ENCODE data around the gene TMEM9B.
A peak's percentile ranks its signal among the peaks of the same experiment; 100 is the strongest.
"Not testable (repeated sequence)": the region's sequence is repeated elsewhere in the genome, so short reads cannot be mapped to it uniquely, and the experiment has no call there.

TMEM9B gene

DNA sequence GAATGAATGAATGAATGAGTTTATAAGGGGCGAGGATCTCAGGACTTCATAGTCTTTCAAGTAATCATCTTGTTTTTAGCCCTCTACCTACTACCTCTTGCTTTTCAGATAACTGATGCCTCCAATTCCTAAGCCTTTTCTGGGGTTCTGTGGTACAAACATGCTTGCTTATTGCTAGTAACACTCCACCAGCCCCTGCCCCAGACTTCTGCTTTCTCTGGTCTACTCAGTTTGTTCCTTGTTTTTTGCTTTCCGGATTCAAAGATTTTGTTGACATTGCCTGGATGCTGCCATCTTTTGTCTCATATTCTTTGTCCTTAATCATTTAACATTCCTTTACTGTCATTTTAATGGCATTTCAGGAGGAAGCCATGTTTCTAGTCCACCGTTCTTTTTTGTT, 8.9 kb upstream of the TMEM9B start:
- FAIRE-seq (no peak), DNase-seq (ENCODE audit: low spot score) (no peak)

DNA sequence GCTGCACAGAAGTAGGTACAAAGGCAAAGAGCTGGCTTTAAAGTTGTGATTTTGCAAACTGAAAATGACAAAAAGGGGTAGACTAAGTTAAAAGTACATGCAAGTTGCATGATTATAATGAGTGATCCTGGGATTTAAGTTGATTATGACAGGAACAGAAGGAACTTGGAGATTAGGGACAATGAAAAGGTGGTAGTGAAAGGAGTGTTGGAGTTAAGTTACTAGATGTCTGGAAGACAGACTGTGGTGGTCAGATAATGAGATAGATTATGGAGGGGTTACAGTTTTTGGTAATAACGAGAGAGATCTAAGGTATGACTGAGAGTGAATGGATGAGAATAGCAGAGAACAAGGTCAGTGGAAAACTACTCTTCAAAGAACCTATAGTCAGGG, 7.7 kb upstream of the TMEM9B start:
- FAIRE-seq (no peak), DNase-seq (ENCODE audit: low spot score) (no peak)

DNA sequence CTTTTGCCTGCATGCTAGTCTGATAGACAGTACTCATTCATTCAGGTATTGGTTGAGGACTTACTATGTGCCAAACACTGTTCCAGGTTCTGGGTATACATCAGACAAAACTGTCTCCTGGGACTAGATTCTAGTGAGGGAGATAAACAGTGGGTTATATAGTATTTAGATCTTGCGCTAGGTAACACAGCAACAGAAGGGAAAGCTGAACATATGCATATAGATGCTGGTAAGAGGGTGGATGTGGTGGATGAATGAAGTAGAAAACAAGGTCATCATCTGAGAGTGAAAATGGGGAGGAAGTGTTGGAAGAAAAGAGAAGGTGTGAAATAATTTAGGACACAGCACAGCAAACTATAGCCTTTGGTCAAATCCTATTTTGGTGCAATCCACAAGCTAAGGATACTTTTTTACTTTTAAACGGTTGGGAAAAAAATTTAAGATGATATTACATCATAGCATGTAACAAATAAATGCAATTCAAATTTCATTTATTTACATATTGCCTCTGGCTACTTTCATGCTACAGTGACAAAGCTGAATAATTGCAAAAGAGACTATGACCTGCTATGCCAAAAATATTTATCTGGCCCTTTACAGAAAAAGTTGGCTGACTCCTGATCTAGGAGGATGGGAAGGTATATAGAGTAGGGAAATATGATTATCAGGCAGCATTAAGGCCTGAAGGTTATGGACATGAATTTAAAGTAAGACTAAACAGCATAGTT, 7.1 kb upstream of the TMEM9B start:
- FAIRE-seq, result no peak
- DNase-seq (ENCODE audit: low spot score), result no peak

DNA sequence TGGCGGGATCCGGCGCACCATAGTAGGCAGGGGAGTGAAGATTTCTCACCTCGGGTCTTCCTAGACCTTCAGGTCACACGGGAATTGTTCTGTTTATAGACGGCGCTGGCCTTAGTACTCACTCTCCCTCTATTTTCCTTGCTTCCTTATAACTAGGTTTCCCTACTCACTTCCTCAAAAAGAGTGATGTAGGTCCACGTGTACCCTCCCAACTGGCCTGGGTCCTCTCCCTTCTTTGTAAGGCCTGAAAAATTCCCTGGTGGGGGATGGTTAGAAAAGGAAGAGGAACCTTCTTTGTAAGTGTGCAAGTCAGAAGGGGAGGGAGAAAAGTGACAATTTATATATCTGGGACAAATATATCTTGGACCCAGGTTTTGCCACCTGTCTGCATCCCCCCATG, 2.9 kb upstream of the TMEM9B start:
- FAIRE-seq (no peak), DNase-seq (ENCODE audit: low spot score) (no peak)

DNA sequence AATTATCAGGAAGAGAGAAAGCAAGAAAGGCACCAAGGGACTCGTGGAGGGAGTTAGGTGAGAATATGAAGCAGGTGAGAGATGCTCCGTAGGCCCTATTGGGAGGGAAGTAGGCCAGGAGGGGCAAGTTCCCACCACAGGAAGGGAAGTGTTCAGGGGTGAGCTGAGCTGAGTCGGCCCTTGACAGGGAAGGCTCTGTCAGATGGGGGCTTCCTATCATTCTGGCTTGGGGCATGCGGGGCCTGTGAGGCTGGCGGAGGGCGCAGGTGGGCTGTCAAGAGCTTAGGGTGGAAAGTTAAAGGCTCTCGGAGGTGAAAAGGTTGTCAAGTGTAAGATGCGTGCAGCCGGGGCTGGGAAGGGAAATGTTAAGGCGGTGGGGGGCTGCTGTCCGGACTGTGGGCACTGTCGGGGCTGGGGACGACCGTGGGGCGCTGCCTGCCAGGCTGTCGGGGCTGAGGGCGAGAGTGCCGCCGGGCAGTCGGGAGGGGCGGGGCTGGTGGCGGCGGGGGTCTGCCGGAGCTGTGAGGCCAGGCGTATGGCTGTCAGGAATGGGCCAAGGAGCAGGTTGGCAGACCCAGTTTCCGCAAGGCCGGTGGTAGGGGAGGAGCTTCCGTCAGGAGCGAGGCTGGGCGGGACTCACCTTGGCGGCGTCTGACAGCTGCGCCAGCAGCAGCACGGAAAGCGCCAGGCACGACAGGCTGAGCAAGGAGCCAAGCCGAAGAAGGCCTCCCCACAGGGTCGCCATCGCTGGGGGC, 496 bp downstream of the TMEM9B start:
- FAIRE-seq (no peak), DNase-seq (ENCODE audit: low spot score) (peak; percentile 40)

DNA sequence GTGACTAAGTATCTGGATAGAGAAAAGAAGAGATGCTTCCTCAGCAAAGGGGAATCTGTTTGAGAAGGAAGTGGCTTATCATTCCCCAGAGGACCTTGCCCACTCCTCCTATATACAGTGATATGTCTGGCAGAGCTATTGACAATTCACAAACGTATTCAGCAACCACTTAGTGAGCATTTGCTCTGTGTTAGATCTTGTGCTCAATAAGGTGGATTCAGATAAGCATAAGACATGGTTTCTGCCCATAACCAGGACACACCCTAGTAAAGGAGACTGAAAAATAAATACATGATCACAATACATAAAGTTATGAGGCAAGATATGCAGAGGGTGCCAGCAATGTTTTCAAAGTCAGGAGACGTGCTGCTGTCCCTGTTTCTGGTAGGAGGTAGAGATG, 1.4 kb downstream of the TMEM9B start:
- DNase-seq (ENCODE audit: low spot score), result no peak
- no peak for FAIRE-seq

DNA sequence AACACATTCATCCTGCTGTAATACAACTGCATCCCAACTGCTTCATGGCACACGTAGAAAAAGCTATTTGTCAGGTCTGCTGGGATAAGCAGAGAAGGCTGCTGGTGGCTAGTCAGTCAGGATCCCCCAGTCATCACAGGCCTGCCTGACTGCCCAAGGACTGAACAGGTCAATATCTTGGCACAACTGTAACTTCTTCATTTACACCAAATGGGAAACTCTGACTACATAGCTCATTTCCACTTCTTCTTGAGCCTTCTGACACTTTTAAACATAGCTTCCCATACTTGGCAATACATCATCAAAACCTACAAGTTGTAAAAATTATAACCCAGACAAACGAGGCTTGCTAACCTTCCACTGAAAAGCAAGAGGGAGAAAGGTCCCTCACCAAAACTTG, 2.8 kb downstream of the TMEM9B start:
- DNase-seq (ENCODE audit: low spot score), result no peak

DNA sequence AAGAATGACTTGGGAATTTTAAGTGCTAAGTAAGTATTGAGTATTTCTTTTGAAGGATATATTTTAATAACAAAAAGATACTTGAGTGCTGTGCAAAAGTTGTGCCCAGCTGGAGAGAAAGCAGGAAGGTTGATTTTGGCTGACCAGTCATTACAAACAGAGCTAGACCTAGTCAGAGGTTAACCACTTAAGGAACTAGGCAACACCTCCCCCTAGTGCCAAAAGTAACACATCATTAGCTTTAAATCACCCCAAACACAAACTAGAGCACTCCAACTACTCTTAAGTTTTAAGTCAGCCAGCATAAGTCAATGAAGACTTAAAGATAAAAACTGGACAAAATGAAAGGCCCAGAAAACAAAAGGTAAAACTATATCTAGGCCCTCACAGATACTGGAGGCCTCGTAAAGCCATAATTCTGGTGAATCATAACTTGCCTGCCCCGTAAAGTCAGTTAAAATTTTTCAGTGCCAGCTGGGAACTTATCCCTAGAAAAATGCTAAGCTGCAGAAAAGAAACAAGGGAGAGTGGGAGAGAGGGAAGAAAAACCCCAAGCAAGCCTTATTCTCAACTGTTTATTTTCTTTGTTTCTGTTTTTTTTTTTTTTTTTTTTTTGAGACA, 4.6 kb downstream of the TMEM9B start:
- DNase-seq (ENCODE audit: low spot score) (peak; percentile 60), FAIRE-seq (peak; percentile 76)

More for the DNA sequence above, 2.8 kb downstream of the TMEM9B start:
- no peak for FAIRE-seq

DNA sequence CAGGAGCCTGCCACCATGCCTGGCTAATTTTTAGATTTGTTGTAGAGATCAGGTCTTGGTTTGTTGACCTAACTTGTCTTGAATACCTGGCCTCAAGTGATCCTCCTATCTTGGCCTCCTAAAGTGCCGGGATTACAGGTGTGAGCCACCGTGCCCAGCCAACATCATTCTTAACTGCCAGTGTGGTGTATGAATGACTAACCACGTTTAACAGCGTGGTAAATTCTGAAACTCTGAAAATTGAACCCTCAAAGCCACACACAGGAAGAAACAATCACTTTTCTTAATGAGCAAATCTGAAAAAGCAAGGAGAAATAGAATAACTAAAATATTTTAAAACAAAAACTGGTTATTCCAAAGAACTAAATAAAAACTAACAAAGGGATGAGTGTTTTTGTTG, 7.4 kb downstream of the TMEM9B start:
- FAIRE-seq (no peak), DNase-seq (ENCODE audit: low spot score) (no peak)

DNA sequence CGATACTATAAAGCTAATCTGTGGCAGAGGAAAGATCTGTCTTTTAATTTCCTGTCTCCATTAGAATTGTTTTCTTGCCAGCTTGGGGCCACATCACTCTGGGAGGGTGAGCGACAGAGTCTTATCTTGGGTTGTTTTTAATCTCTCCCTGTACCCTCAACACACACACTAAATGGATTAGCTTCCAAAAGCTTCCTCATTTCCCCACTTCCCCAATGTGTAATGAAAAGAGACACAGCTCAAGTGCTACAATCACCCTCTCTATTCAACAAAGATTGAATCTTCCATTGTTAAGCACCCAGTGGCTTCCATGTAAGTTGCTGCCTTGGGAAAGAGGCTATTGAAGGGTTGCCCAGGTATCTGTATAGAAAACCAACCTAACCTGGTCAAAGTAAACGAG, 15.4 kb downstream of the TMEM9B start:
- FAIRE-seq (no peak), DNase-seq (ENCODE audit: low spot score) (no peak)

DNA sequence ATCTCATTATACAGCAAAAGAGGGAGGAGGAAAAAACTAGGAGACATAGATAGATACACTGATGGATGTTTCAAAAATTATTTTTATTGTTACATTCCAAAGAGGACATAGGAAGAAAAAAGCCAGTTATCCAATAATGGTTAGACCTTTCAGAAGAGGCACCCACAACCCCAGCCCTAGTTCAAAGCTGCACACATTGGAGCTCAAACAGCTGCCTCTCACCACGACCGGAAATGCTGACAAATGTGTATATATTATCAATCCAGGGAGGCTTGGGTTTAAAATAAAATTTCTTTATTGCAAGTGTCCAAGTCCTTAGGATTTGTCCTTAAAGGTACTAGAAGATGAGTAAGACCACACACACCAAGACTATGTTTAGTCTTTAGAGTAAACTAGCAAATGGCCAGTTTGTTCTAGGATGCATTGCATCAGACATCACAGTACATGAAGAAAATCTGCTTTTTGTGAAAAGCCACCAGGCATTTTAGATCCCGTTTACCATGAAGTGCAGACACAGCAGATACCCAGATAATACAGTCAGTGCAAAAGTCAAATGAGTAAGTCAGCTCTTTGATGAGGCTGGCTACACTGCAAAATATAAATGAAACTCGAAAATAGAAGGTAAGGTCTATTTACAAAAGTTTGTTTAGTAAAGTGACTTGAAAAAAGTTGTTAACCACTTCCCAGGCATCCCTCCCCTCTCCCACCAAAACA, 16.9 kb downstream of the TMEM9B start:
- FAIRE-seq (no peak), DNase-seq (ENCODE audit: low spot score) (no peak)

DNA sequence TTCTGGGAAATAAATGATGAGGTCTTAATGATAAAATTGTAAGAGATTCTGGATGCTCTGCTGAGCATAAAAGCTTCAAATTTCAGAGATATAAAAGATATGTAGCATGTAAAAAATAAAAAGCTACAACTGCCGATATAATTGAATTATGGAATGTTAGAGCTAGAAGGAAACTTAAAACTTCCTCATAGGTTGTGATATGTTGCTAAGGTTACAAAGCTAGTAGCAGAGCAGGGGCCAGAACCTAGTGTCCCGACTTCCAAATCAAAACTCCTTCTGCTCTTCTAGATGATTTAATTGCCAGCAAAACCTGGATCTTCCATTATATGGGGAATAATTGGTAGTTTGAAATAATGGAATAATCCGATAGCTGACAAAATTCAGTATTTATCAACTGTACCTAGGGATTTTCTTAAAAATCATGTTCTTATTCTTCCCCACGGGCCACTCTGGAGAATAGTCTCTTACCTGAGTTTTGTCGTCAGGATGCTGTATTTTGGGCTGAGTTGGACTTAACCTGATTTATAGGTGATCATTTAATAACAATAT, 21.6 kb downstream of the TMEM9B start, which contains the start of gene ASCL3:
Gene ASCL3, minus strand, starts transcription at position 499 of the 549 bp plus-strand sequence. CDS start 4,855 bp downstream, outside the sequence.
- DNase-seq (ENCODE audit: low spot score), result no peak
- FAIRE-seq, result no peak

DNA sequence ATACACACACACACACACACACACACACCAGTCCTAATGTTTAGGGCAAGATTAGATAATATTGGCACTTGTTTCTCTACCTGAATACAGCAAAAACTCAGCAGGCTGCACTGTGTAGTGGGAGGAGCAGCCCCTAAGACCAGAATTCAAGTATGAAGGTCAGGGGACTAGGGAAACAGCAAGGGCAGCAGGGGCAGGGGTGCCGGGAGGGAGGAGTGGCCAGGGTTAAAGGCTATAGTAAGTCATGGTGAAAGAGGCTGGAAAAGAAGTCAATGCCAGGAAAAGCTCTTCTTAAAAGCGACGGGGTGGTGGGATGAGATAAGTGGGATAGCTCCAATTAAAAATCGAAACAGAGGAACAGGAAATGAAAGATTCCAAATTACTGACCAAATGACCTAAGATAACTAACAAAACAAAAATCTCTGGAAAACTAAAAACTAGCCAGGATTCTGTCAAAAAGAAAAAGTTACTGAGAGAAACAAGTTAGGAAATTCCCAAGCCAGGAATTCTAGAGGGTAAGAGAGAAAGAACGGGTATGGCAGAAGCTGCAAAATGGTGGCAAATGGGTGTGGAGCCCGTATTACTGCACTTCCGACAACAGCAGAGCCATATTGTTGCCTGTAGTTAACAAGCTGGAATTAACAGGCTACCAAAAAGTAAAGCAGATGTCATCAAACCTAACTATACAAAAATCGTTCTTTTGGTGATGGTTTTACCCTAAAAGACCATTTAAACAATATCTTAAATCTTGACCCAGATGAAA, 22.7 kb downstream of the TMEM9B start:
- DNase-seq (ENCODE audit: low spot score) (no peak), FAIRE-seq (no peak)

DNA sequence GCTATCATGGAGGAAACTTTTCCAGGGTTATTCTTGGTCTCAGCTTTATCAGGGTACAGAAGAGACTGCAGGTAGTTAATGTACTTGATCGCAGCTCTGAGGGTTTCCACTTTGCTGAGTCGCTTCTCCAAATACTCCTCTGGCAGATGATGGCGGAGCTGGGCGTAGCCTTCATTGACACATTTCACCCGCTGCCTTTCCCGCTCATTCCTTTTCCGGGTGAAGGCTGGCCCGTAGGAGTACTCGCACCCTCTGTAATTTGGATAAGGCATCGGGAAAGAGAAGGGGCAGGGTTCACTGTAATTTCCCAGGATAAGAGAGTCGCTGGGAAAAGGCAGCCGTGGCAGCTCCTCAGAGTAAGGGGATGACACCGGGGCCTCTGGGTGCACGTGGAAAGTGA, 26.6 kb downstream of the TMEM9B start:
- FAIRE-seq (no peak), DNase-seq (ENCODE audit: low spot score) (no peak)

DNA sequence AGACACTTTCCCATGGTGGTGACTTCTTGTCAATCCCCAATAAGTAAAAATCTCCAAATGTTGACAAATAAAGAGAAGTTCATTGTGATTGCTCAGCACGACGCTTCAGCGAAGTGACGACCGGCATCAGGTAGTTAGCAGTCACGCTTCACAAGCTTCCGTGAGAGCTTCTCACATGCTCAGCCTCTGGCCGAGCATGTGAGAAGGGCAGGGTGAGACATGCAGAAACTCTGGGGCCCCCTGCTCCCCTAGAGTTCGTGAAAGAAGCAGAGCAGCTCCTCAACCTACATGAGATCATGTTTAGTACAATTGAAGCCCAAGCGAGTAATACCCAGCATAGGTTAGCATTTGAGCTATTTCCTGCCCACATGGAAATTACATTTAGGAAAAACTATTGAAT, 27.1 kb downstream of the TMEM9B start:
- no peak for FAIRE-seq
- DNase-seq (ENCODE audit: low spot score), result no peak

DNA sequence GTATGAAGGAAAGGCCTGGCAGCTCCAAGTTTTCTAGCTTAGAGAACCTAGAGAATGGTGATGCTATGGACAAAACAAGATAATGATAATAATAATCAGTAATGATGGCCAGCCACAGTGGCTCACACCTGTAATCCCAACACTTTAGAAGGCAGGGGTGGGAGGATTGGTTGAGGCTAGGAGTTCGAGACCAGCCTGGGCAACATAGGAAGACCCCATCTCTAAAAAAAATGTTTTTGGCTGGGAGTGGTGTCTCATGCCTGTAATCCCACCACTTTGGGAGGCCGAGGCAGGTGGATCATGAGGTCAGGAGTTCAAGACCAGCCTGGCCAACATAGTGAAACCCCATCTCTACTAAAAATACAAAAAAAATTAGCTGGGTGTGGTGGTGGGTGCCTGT, 28.5 kb downstream of the TMEM9B start:
- not testable (repeated sequence) for DNase-seq (ENCODE audit: low spot score); FAIRE-seq

DNA sequence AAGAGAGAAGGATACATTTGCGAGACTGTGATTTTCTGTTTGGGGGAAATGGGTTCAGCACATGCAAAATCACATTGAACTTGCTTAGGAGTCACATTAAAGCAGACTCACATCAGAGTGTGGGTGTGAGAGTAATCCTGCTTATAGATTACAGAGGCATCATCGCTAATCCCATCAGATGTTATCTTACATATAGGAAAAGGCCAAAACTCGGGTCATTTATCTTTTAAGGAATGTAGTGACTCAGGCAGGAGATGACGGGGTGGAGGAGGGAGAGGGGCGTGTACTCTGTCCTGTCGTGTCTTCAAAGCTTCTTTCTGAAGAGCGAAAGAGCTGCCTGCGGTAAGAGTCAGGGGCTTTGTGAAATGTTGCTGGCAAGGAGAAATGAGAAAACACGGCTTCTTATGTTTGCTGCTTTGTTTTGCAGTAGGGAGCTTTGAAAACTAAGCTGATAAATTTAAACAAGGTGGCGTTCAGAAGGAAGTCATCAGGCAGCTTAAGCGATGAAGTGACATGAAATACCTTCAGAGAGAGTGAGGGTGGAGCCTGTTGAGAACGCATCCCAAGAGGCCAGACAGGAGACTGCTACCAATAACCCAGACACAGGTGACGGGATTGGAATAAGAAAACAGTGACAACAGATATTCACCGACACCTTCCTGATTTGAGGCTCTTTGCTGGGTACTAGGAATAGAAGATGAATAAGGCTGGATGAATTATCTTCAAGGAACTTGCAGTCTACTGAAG, 29.3 kb downstream of the TMEM9B start:
- peak; percentile 41 for DNase-seq (ENCODE audit: low spot score)
- no peak for FAIRE-seq

DNA sequence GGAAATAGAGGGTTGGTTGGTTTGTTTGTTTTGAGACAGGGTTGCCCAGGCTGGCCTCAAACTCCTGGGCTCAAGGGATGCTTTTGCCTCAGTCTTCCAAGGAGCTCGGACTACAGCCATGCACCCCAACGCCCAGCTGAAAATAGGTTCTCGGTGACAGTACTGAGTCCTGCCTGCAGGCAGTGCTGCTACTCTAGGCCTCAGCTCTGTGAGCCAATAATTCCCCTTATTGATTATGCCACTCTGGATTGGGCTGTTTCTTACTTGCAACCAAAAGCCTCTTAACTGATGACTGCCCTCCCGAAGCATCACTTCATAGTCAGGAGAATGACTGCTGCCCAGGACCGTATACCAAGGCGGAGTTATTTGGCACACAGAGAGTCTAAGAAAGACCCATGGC, 30.3 kb downstream of the TMEM9B start:
- DNase-seq (ENCODE audit: low spot score) (no peak), FAIRE-seq (no peak)

DNA sequence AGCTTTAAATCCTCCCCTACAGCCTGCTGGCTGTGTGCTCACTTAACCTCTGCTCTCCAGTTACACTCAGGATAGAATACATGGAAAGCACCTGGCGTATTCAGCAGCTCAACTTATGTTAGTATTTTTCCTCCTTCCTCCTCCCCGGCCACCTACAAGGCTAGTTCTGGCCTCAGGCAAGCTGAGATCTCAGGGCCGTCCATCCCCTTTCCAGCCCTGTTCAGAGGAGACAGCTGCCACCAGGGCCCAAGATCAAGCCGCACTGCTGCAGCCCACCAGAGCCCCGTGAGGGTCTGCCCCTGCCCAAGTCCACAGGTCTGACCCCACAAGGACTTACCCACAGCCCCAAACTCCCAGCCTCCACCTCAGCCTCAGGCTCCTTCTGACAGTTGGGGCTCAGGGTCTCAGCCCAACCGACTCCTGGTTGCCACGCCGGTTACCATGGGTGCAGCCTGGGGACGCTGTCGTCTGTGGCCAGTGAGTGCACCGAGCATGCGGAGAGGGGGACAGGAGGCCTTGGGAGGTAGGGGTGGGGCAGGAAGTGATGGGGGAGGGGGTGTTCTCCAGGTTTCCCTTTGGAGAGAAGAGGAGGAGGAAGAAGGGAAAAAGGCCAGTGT, 31.6 kb downstream of the TMEM9B start, which contains the start of gene C11orf16:
Gene C11orf16, minus strand, starts transcription at position 384 of the 617 bp plus-strand sequence. CDS start 639 bp downstream, outside the sequence.
- FAIRE-seq (no peak), DNase-seq (ENCODE audit: low spot score) (no peak)
